ENCODE data around the gene XRRA1. TPM values are rescaled to one million over a fixed set of nuclear protein-coding genes. Genes with fewer than 3 reads are reported as not detected.

XRRA1 gene
- total and polyA plus RNA-seq, 2 of the 13 experiments (the other 11 are each of a cell fraction or from before 2014, with no cell fraction given), result 7.6 to 10.5 TPM

DNA sequence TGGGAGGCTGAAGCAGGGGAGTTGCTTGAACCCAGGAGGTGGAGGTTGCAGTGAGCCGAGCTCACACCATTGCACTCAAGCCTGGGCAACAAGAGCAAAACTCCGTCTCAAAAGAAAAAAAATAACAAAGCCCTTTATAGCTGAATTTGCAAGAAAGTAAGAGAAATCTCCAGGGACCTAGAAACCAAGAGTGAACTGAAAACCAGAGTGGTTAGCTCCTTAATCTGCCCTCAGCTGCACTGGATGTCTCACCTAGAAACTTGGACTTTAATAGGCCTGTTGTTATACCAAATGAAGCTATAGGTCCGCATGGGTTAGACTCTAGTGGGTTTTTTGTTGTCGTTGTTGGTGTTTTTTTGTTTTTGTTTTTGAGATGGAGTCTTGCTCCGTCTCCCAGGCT is 44.0 kb upstream of the XRRA1 start:
- peaks cover 7 to 17% of the 10 kb centered on the region in 2 experiments; a peak in 3 of 5 replicates for H3K36me3 ChIP-seq (replicated peaks in 1 of 2; ENCODE audit: control insufficient read depth in 1 of 2, insufficient read depth in 2 of 2, low read length in 2 of 2)
- H3K9me3 ChIP-seq (ENCODE audit: low read length), result no peaks in the 10 kb centered on the region
- ChIA-PET POLR2A (no interaction called here), CTCF (ENCODE audit: low intra/inter-chr PET ratio, low total read pairs) (no interaction called here)
- FAIRE-seq (no peak), DNase-seq (ENCODE audit: low spot score) (no peak), ATAC-seq (no peak)
- intact Hi-C loops (cut with micrococcal nuclease; ENCODE audit: unreplicated experiment) (no loop called here), in situ Hi-C loops (cut with HindIII; ENCODE audit: extremely low pct_ligation_motif_present, low pct_unique_long_range_greater_than_20kb) (no loop called here)
- H4K20me1 ChIP-seq (ENCODE audit: insufficient read depth, low read length), result no peaks in the 10 kb centered on the region
- no peak overlapping the region for H3K4me2 ChIP-seq (ENCODE audit: low read depth, low read length)
- H3K4me3 ChIP-seq (replicated peaks in 1 of 3; ENCODE audit: insufficient read depth in 1 of 3, low read depth in 2 of 3, low read length in 3 of 3), result no peak overlapping the region
- H3K79me2 ChIP-seq (ENCODE audit: insufficient read depth, low read length), result peaks cover 21% of the 10 kb centered on the region
- H3K27me3 ChIP-seq (ENCODE audit: control insufficient read depth in 1 of 2, insufficient read depth in 2 of 2, low read length in 2 of 2), result no peaks in the 10 kb centered on the region
- H3K4me1 ChIP-seq (ENCODE audit: insufficient read depth, low read length), result peaks cover 27% of the 10 kb centered on the region
- H3K9ac ChIP-seq (ENCODE audit: insufficient read depth, low read depth, low read length), result no peak overlapping the region
- TF ChIP-seq, protein P1, sequence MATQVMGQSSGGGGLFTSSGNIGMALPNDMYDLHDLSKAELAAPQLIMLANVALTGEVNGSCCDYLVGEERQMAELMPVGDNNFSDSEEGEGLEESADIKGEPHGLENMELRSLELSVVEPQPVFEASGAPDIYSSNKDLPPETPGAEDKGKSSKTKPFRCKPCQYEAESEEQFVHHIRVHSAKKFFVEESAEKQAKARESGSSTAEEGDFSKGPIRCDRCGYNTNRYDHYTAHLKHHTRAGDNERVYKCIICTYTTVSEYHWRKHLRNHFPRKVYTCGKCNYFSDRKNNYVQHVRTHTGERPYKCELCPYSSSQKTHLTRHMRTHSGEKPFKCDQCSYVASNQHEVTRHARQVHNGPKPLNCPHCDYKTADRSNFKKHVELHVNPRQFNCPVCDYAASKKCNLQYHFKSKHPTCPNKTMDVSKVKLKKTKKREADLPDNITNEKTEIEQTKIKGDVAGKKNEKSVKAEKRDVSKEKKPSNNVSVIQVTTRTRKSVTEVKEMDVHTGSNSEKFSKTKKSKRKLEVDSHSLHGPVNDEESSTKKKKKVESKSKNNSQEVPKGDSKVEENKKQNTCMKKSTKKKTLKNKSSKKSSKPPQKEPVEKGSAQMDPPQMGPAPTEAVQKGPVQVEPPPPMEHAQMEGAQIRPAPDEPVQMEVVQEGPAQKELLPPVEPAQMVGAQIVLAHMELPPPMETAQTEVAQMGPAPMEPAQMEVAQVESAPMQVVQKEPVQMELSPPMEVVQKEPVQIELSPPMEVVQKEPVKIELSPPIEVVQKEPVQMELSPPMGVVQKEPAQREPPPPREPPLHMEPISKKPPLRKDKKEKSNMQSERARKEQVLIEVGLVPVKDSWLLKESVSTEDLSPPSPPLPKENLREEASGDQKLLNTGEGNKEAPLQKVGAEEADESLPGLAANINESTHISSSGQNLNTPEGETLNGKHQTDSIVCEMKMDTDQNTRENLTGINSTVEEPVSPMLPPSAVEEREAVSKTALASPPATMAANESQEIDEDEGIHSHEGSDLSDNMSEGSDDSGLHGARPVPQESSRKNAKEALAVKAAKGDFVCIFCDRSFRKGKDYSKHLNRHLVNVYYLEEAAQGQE (IDR thresholded peaks at IDR 0.05; ENCODE audit: borderline replicate concordance in 1 of 2, low read depth in 1 of 2, low read length in 2 of 2), result no peak
- TF ChIP-seq NRL (CRISPR knock-in tag; IDR thresholded peaks at IDR 0.05; ENCODE audit: borderline replicate concordance) (no peak), ZSCAN29 (CRISPR knock-in tag; conservative IDR thresholded peaks at IDR 0.05) (no peak), ZBTB37 (CRISPR knock-in tag; IDR thresholded peaks at IDR 0.05) (no peak)
- BruUV-seq (replicated peaks), result no TSS peak
- H3K27ac ChIP-seq (ENCODE audit: extremely low read length, insufficient read depth, low read length), result no peak overlapping the region
- 98% methylated on average over 5 of the region's 5 CpGs for WGBS (ENCODE audit: low lambda C conversion rate)
- no peak overlapping the region for H2AFZ ChIP-seq (ENCODE audit: low read length)
